ENCODE results near the gene TRMT1. TPM values are rescaled to one million over a fixed set of nuclear protein-coding genes. Genes with fewer than 3 reads are reported as not detected.
A peak's percentile ranks its signal among the peaks of the same experiment; 100 is the strongest.

Gene TRMT1
- total RNA-seq, 1 experiment from 2014 or later, result 42.6 TPM

DNA sequence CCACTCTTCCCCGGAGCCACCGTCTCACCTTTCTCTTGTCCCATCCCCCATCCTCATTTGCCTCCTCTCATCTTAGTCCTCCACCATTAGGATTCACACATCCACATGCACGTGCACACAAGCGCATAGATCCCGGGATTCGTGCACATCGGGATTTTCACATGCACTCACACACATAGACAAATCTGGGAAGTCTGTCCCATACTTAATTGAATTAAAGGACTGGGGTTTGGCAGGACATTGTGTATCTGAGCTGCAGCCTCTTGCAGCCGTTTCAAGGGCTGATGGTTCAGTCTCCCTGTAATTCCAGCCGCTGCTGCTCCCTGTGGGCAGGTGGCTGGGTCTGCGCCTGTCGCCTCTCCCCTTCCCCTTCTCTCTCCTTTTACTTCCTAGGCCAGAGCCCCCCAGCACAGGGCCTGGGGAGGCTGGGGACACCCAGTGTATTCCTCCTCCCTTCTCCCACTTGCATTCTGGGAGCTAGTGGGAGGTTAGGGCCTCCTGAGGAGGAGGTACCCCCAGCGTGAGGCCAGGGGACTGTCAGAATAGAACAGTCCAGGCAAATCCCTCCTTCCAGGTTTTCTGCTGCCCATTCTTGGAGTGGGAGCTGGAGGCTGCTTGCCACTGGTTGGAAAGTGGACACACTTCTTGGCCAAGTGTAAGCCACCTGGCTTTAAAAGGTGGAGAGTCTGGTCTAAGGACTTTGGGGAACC lies 57.4 kb downstream of the TRMT1 start:
- Mint-ChIP-seq H3K27ac (ENCODE audit: unreplicated experiment) (no peak overlapping the region), H3K27me3 (ENCODE audit: insufficient read depth, unreplicated experiment) (peaks cover 19% of the 10 kb centered on the region), H3K4me1 (ENCODE audit: low read depth, unreplicated experiment) (no peaks in the 10 kb centered on the region), H3K36me3 (ENCODE audit: insufficient read depth, unreplicated experiment) (no peaks in the 10 kb centered on the region), H3K9me3 (ENCODE audit: unreplicated experiment) (no peaks in the 10 kb centered on the region), H3K4me3 (ENCODE audit: unreplicated experiment) (no peak overlapping the region)
- CTCF ChIA-PET, result interaction anchor here (0.6 to 8.0 kb wide), 3 partner anchors 66 to 93 kb away, joined by 3 to 84 read pairs (median 41); no protein-coding TSS in a partner anchor
- no peaks in the 10 kb centered on the region for H3K36me3 ChIP-seq (ENCODE audit: control insufficient read depth, insufficient read depth, low read length)
- TF ChIP-seq, protein P1, sequence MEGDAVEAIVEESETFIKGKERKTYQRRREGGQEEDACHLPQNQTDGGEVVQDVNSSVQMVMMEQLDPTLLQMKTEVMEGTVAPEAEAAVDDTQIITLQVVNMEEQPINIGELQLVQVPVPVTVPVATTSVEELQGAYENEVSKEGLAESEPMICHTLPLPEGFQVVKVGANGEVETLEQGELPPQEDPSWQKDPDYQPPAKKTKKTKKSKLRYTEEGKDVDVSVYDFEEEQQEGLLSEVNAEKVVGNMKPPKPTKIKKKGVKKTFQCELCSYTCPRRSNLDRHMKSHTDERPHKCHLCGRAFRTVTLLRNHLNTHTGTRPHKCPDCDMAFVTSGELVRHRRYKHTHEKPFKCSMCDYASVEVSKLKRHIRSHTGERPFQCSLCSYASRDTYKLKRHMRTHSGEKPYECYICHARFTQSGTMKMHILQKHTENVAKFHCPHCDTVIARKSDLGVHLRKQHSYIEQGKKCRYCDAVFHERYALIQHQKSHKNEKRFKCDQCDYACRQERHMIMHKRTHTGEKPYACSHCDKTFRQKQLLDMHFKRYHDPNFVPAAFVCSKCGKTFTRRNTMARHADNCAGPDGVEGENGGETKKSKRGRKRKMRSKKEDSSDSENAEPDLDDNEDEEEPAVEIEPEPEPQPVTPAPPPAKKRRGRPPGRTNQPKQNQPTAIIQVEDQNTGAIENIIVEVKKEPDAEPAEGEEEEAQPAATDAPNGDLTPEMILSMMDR (IDR thresholded peaks at IDR 0.05; ENCODE audit: insufficient read depth in 1 of 2, low read depth in 1 of 2, low read length in 1 of 2, severe bottlenecking in 1 of 2, unreplicated experiment in 1 of 2), result peak in 1 of 2 experiments; percentile 12
- 0 out of 2 replicates have a peak, but pooled peaks cover under 1% of the 10 kb centered on the region for H3K4me1 ChIP-seq
- no peak overlapping the region for H3K4me3 ChIP-seq (ENCODE audit: low read depth, low read length)
- DNase-seq, result no peak
- BruUV-seq (replicated peaks), result no TSS peak
- no peaks in the 10 kb centered on the region for H3K9me3 ChIP-seq
- H3K27me3 ChIP-seq (replicated peaks; ENCODE audit: control insufficient read depth, insufficient read depth, low read length), result peaks cover 3% of the 10 kb centered on the region
- intact Hi-C loops (cut with micrococcal nuclease; ENCODE audit: unreplicated experiment), result no loop called here
- POLR2A ChIA-PET, result no interaction called here

DNA sequence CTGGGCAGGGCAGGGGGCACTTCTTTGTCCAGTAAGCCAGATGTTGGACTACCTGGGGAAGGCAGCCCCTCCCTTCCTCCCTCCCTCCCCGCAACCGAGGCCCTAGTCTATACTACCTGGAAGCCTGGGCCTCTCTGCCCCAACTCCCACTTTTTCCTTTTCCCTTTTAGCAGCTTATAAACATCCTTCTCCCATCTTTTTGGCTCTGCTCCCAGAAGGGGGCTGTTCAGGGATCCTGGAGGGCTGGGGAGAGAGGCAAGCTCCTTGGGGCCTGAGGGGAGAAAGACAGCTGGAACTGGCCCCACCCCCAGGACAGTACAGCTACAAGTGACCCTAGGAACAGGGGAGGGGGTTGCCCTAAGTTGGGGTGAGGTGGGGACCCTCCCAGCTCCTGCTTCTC lies 58.8 kb downstream of the TRMT1 start:
- Histone ChIP-seq H3K27me3 (replicated peaks; ENCODE audit: control insufficient read depth, insufficient read depth, low read length) (peaks cover 7% of the 10 kb centered on the region), H3K4me3 (ENCODE audit: low read depth, low read length) (no peak overlapping the region), H3K36me3 (ENCODE audit: control insufficient read depth, insufficient read depth, low read length) (no peaks in the 10 kb centered on the region), H3K9me3 (no peaks in the 10 kb centered on the region), H3K4me1 (0 out of 2 replicates have a peak, but pooled peaks cover 10% of the 10 kb centered on the region)
- Mint-ChIP-seq H3K27me3 (ENCODE audit: insufficient read depth, unreplicated experiment) (peaks cover 19% of the 10 kb centered on the region), H3K9me3 (ENCODE audit: unreplicated experiment) (no peaks in the 10 kb centered on the region), H3K36me3 (ENCODE audit: insufficient read depth, unreplicated experiment) (no peaks in the 10 kb centered on the region), H3K4me3 (ENCODE audit: unreplicated experiment) (no peak overlapping the region), H3K27ac (ENCODE audit: unreplicated experiment) (no peak overlapping the region), H3K4me1 (ENCODE audit: low read depth, unreplicated experiment) (no peaks in the 10 kb centered on the region)
- ChIA-PET CTCF (interaction anchor here (5.3 to 8.0 kb wide), 2 partner anchors 79 to 92 kb away, joined by 41 to 84 read pairs; no protein-coding TSS in a partner anchor), POLR2A (no interaction called here)
- intact Hi-C loops (cut with micrococcal nuclease; ENCODE audit: unreplicated experiment), result no loop called here
- DNase-seq, result no peak
- TF ChIP-seq, protein P1 (IDR thresholded peaks at IDR 0.05; ENCODE audit: insufficient read depth in 1 of 2, low read depth in 1 of 2, low read length in 1 of 2, severe bottlenecking in 1 of 2, unreplicated experiment in 1 of 2), result no peak
- no TSS peak for BruUV-seq (replicated peaks)

DNA sequence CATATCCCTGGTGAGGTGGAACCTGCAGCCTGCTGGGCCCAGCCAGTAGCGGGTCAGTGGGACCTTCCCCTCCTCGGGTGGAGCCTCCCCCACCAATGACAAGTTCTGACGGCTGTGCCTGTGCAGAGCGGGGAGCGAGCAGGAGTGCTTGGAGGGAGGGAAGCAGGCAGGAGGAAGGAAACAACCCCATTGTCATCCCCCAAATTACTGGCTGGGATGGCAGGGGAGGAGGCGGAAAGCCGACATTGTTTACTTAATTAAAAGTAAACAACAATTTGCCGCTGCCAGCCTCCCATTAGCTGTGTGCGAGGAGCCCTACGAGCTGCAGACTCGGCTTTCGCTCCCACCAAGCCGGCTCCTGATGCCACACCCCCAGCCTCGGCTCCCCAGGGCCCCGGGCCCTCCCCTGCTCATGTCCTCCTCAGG lies 59.4 kb downstream of the TRMT1 start:
- no peaks in the 10 kb centered on the region for H3K9me3 Mint-ChIP-seq (ENCODE audit: unreplicated experiment)
- no TSS peak for BruUV-seq (replicated peaks)
- no peaks in the 10 kb centered on the region for H3K4me1 Mint-ChIP-seq (ENCODE audit: low read depth, unreplicated experiment)
- Histone ChIP-seq H3K27me3 (replicated peaks; ENCODE audit: control insufficient read depth, insufficient read depth, low read length) (peaks cover 10% of the 10 kb centered on the region), H3K36me3 (ENCODE audit: control insufficient read depth, insufficient read depth, low read length) (no peaks in the 10 kb centered on the region), H3K4me1 (0 out of 2 replicates have a peak, but pooled peaks cover 10% of the 10 kb centered on the region), H3K4me3 (ENCODE audit: low read depth, low read length) (no peak overlapping the region), H3K9me3 (no peaks in the 10 kb centered on the region)
- H3K27me3 Mint-ChIP-seq (ENCODE audit: insufficient read depth, unreplicated experiment), result peaks cover 22% of the 10 kb centered on the region
- no peak for DNase-seq
- H3K36me3 Mint-ChIP-seq (ENCODE audit: insufficient read depth, unreplicated experiment), result no peaks in the 10 kb centered on the region
- intact Hi-C loops (cut with micrococcal nuclease; ENCODE audit: unreplicated experiment), result no loop called here
- ChIA-PET CTCF (interaction anchor here (1.4 to 8.0 kb wide), 3 partner anchors 78 to 92 kb away, joined by 3 to 84 read pairs (median 41); no protein-coding TSS in a partner anchor), POLR2A (no interaction called here)
- no peak overlapping the region for H3K27ac Mint-ChIP-seq (ENCODE audit: unreplicated experiment)
- H3K4me3 Mint-ChIP-seq (ENCODE audit: unreplicated experiment), result no peak overlapping the region
- TF ChIP-seq, protein P1 (IDR thresholded peaks at IDR 0.05; ENCODE audit: insufficient read depth in 1 of 2, low read depth in 1 of 2, low read length in 1 of 2, severe bottlenecking in 1 of 2, unreplicated experiment in 1 of 2), result no peak
